HG03097 (cell line): ENCODE measurements around the gene LRRC32.

Source experiments
- ATAC-seq: cut with Tn5 transposase; IDR thresholded peaks from one replicate; pipeline ENCODE4 v1.9.1; 2021; ENCODE audit not compliant: unreplicated experiment, low FRiP score

LRRC32 gene

DNA sequence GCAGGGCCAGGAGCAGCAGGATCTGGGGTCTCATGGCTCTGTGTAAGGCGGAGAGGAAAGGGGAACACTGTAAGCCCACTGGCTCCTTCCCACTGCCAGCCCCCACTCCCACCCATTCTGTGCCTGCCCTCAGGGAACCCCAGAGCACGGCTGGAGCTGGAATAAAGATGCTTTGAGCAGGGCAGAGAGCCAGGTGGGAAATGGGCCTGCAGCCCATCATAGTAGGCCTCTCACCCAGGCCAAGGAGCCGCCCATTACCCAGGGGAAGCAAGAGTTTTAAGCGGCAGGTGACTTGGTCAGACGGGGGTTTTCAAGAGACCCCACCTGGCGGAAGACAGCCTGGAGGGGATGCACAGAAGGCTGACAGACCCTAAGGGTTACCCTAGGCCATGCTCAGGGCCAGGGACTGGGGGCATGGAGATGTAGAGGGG lies 4.6 kb downstream of the LRRC32 start:
- ATAC-seq, result peak; percentile 4

DNA sequence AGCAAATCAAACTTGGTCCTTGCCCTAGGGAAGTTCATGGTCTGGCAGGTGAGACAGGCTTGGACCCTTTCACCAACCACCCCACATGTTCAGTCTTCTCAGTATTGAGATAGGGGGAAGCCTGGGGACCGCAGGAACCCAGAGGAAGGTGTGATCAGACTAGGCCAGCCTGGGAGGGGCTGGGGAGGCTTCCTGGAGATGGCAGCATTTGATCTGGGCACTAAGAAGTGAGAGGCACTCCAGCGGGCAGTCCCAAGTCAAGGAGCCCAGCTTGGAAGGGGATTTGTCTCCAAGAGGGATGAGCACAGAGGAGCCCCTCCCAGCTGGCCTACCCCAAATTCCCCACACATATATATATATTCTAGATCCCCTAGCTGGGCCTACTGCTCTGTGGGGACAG lies 5.4 kb downstream of the LRRC32 start:
- no peak for ATAC-seq

DNA sequence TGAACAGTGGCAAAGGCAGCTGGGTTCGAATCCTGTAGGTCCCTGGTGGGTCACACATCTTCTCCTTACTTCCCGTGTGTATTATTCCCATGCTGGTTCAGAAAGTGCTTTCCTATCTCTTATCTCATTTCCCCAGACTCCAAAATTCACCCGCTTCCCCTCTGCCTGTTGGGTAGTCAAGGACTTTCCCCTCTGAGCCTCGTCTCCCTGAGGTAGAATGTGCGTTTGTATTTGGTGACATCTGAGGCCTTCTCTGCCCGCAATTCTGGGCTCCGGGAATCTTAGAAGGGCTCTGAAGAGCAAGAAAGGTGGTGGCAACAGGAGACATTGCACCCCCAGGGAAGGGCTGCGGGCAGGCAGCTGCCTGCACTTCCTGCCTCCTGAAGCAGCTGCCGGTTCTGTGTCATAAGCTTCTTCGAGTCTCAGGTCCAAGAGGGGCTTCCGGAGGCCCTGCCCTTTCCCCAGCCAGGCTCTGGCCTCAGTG lies 5.9 kb downstream of the LRRC32 start:
- ATAC-seq, result no peak

DNA sequence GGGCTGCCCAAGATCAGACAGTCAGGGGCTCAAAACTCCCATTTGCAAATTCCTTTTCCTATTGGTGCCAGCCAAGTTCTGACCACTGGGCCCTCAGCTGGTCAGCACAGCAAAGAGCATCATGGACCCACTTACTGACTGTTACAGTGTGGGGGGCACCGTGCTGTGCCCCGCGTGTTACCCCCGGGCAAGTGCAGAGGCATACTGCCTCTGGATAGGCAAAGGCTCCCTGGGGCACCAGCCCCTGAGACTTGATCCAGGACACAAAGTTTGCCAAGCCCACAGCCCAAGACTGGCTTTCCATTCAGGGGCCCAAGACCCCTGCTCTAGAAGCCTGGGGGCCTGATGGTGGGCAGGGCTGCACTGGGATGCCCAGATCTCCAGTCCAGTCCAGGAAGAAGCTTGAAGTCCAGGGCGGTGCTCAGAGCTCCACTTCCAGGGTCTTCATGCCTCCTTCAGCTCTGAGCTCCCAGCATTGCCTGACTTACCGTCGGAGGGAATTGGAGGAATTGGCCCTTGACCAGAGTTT lies 6.6 kb downstream of the LRRC32 start:
- no peak for ATAC-seq

DNA sequence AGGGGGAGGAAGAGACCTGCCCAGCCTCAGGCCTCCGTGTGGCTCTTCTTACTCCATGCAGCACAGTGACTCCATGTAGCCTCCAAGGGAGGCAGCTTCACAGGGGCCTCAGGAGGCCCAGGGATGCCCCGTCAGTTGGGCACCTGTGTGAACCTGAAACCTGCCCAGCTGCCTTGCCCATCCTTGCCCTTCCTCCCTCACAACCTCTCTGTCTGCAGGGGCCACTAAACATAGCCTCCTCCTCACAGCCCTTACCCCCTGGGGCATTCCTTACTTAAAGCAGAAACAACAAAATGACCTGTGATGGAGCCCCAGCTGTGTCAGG lies 7.1 kb downstream of the LRRC32 start:
- no peak for ATAC-seq

DNA sequence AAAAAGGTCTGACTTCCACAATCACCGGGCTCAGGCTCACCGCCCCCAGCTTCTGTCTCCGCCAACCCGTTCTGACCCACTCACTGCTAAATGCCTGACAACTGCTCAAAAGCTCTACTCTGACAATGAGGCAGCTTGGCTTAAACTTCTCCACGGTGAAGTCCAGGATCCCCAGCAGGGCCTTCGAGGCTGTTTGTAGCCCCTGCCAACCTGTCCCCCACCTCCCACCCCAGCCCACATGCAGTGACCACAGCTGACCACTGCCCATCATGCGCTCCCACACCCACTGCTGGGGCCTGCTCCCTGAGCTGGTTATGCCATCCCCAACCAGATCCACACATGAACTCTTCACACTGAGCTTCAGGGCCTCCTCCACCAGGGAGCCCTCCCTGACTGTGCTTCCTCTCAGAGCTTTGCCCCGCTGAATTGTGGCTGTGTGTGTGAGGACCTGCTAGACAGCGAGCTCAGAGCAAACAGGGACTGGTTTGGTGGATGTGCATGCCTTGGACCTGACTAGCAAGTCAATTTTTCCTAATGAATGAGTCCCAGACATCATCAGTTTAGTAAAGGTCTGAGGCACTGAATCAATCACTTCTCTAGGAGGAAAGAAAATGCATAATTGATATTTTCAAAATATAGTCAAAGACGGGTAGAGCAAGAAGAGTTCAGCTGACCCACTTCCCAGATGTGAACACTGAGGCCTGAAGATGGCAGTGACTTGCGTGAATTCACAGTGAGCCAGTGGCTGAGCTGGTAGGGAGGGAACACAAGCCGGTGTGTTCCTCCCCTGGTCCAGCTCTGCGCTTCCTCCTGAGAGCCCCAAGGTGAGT lies 7.7 kb downstream of the LRRC32 start:
- ATAC-seq, result no peak

DNA sequence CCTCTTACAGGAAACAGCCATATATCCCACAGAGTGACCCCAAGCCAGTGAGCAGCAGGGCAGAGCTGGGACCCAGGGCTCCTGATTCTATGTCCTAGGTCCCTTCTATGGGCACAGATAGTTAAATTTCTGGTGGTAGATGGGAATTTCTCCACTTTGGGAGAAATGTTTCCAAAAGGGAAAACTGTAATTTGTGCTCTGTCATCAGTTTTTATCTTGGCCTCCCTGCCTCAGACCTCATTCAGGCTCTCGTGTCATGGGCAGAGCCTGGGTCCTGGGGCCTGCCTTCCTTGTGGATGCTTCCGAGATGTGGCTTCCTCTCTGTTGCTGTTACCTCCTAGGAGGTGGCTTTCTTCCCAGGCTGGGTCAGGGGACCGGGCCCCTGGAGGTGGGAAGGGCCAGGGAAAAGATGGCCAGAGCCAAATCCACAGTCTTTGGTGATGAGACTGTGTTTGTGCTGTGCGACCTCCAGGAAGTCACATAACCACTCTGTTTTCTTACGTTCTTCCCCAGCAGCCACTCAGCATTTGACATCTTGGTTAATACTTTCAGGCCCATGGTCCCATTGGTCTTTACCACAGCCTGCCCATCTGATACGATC lies 8.6 kb downstream of the LRRC32 start:
- ATAC-seq, result no peak

DNA sequence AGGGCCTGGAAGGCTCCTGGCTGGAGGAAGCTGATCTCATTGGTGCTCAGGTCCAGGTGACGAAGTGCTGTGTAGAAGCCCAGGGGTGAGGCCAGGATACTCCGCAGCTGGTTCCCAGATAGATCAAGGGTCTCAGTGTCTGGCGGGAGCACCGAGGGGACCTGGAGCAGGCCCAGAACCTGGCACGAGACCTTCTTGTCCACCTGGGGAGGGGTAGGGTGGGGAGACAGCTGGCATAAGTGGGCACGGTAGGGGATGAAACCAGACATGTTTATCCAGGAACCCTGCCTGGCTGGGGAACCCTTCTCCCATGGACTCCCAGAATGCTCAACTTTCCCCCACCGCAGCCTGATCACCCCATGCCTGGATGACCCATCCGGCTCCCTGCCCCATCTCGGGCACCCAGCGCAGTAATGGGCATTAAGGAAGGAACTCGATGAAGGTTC lies 9.2 kb downstream of the LRRC32 start:
- no peak for ATAC-seq

DNA sequence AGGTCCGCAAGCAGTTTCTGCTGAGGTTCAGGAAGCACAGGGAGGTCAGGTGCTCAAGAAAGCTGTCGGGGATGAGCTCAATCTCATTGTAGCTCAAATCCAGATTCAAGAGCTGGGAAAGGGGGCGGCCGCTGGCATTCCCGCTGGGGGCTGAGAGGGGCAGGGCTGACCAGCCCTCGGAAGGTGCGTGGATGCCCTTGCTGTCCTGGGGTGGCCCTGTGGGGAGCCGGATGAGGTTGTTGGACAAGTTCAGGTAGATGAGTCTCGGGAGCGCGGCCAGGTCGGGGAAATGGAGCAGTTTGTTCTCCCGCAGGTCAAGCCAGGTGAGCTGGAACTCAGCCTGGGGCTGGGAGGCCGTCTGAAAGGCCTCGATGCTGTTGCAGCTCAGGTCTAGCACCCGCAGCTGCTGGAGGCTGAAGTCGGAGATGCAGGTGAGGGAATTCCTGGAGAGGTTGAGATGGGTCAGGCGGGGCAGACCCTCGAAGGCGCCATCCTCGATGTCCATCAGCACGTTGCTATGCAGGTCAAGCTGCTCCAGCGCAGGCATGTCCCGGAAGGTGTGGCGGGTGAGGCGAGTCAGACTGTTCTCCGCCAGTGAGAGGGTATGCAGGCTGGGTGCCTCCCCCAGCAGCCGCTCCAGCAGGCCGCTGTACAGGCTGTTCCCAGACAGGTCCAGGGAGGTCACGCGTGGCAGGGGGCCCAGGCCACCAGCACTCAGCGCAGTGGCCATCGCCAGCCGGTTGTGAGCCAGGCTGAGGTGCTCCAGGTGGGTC lies 9.8 kb downstream of the LRRC32 start:
- ATAC-seq, result no peak

DNA sequence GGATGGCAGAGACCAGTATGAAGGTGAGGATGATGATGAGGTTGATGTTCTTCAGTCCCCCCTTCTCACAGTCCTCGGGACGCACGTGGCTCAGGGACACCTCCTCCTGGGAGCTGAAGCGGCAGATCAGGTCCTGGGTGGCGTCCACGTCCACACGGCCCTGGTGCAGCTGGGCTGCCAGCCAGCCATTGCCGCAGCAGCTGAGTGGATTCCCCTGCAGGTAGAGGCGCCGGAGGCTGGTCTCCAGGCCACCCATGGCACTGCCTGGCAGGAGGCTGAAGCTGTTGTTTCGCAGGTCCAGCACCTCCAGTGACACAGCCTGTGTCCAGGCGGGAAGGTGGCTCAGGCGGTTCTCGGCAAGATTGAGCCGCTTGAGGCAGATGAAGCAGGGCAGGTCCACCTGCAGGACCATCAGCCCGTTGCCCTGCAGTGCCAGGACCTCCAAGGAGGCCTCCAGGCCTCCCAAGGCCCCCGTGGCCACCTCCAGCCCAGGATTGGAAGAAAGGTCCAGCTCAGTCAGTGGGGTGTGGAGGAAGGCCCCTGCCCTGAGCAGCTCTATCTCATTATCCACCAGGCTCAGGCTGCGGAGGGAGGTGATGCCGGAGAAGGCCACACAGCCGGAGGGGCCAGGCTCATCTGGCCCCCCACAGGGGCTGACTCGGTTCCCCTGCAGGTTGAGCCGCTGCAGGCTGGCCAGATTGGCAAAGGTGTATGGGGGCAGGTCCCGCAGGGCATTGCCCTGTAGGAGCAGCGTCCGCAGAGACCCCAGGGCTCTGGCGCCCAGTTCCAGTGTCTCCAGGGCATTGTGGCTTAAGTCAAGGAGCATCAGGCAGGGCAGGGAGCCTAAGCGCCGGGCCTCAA lies 10.6 kb downstream of the LRRC32 start:
- ATAC-seq, result no peak

DNA sequence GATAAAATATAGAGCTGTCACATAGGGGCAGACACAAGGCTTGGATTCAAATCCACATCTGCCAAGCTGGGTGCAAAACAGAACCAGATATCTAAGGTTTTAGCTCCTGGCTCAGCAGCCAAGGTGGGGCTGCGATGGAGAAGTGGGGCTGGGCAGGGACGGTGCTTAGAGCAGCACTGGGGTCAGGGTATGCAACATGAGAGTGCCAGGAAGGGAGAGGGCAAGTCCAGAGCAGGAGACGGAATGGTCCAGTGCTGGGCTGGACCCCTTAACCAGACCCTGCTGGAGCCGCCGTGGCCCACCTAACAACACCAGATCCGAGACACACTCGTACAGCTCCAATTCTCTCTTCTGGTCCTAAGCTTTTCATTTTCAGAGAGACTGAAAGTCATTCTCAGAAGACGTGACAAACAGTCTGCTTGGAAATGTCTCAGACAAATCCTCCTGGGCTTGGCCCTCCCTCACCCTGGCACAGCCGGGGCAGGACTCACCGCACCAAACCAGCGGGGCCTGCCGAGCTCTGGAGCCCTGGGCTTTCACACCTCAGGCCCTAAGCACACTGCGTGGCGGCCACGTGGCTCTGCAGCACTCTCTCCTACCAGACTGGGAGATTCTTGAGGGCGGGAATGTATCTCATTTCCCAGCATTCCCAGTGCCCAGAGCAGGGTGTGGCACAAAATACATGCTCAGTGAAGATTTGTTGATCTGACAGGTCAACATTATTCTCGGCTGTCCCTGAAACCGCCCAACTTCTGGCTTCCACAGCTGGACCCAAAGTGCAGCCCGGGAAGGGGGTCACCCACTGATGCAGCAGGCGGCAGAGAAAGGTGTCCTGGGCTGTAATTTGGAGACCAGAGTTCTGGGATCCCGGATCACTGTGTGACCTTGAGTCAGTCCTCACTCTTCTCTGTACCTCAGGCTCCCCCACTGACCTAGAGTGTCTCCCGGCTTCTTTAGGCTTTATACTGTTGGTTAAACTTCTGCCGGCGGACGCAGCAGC lies 11.6 kb downstream of the LRRC32 start:
- no peak for ATAC-seq

DNA sequence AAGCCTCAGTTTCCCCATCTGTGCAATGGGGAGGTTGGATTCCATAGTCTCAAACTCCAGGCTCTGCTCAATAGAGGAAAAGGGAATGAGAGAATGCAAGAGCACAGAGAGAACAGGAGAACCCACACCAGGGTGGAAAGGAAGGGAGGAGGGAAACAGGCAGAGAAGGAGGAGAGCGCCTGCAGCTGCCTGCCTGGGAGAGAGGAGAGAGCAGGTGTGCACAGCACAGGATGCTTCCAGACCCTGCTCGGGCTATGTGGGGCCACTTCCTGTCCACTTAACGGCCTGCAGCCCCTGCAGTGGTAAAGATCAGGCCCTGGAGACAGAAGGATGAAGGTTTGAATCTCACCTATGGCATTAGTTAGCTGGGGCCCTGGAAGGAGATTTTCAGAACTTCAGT lies 12.3 kb downstream of the LRRC32 start:
- no peak for ATAC-seq

DNA sequence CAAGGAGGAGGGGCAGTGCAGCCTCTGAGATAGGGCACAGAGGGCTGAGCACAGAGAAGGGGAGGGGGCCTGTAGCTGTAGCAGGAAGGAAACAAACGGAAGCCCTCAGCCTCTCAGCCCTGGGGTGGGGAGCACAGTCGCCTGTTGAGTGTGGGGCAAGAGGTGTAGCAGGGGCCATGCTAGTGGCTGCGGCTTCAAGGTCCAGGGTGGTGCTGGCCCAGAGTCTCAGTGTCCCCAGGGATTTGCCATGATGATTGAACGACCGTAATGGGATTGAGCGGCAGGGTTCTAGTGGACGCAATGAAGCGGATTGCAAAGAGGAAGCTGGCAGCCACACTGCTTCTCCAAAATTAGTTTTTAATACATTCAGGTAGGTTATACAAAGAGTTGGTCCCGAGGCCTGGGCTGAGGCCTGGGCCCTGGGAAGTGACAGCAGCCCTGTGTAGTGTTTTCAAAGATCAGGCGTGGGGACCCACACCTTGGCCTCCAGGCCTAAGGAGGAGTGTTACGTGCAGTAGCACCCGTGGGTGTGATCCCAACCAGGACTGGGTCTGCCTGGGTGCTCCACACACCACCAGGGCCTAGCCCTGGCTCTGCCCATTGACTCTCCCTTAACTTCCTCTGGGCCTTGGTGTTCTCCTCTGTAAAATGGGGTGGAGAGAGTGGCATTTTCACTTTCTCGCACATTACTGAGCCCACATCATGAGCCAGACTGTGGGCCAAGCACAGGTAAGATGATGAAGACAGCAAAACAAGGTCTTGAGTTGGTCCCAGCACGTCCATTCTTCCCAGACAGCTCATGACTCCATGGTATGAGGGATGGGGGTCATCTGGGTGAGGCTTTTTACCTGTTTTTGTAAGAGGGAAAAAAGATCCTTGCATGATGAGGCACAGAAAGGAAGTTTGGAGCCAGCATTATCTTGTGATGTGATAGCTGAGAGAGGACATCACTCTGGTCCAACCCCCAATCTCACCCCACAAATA lies 13.1 kb downstream of the LRRC32 start:
- ATAC-seq, result no peak

DNA sequence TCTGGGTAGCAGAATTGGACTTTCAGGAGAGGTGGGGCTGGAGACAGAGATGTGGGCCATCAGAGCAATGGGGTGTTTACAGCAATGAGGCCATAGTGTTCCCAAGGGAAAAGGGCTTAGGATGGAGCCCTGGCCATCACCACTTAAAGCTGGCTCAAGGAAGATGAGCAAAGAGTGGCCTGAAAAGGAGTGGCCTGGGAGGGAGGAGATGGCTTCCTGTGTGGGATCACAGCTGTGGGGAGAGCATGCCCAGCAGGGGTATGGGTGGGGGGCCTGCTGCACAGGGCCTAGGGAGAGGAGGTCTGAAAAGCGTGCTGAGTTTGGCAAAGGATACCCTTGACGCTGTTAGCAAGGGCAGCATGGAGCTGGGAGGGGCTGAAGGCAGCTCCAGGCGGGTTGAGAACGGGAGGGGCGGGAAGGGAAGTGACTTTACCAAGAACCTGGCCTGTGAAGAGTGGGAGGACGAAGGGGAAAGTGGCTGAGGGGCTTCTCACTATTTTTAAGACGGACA lies 13.9 kb downstream of the LRRC32 start:
- no peak for ATAC-seq

DNA sequence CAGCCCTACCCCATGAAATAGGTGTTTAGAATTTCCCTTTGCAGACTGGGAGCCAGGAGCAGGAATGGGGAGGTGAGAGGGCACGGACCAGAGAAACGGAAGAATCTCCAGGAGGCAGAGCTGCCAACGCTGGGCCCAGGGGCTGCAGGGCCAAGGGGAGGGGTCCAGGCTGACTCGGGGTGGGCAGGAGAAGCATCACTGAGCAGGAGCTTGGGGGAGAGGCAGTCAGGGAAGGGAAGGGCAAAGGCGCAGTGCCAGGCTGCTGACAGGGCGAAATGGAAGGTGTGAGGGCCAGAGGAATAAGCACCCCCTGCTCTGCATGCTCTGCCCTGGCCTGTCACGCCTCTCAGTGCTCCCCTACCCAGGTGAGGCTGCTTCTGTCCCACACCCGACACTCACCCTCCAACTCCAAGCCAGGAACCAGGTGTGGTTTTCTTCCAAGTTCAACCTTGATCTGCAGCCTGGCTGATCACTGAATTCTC lies 14.5 kb downstream of the LRRC32 start:
- no peak for ATAC-seq

DNA sequence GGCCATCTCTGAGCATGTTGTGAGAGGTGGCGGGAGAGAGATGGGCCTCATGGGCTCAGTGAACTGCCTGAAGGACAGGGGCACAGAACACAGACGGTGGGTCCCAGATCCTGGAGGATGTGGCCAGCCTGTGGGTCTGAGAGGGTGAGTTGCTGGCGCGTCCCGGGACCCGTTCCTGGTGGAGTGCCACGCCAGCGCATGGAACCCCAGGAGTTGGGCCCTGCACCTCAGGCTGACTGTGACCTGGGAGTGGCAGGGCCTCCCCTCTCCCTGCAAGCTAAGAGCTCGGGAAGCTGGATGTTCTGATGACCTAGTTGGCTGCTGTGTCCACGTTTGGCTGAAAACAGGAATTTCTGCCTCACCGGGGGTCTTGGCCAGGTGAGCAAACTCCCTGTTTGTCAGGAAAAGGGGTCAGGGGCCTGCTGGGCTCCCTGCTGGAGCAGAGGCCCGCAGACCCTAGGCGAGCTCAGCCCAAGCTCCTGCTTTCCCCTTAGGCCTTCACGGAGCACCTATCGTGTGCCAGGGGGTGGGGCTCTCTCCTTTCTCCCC lies 15.0 kb downstream of the LRRC32 start:
- no peak for ATAC-seq

DNA sequence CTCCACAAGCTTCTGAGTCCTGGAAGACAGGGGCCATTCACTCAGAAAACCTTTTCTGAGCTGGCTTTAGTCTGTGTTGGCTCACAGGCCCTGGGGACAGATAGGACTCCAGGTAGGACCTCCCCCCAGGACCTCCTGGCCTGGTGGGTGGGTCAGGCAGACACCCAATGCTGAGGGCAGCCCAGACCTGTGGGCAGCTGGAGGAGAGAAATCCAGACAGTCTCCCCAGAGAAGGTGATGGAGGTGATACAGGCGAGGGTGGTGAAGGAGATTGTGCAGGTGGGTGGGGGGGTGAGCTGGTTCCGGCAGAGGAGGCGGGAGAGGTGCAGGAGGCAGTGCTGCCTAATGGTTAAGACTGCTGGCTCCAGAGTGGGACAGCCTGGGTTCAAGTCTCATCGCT lies 15.6 kb downstream of the LRRC32 start:
- ATAC-seq, result no peak
